Suprapubic skin (tissue), 4 donors: ENCODE data around the gene CHD3. TPM values are rescaled to one million over a fixed set of nuclear protein-coding genes. Genes with fewer than 3 reads are reported as not detected.

ENCODE experiments used
- DNase-seq, 2 donors: peaks; one replicate each; pipeline ENCODE4 v3.0.0-alpha.2; 2019; ENCODE audit warnings: low spot score in 2 of 2
- H3K27ac ChIP-seq: fragments of 200-600 bp; sonication (generic); one replicate; pipeline ENCODE4 v1.5.1; 2019
- H3K27me3 ChIP-seq: fragments of 200-600 bp; sonication (generic); one replicate; pipeline ENCODE4 v1.5.1; 2019
- H3K36me3 ChIP-seq: fragments of 200-600 bp; sonication (generic); one replicate; pipeline ENCODE4 v1.5.1; 2019
- H3K4me1 ChIP-seq: fragments of 200-600 bp; sonication (generic); one replicate; pipeline ENCODE4 v1.5.1; 2019
- H3K4me3 ChIP-seq: fragments of 200-600 bp; sonication (generic); one replicate; pipeline ENCODE4 v1.5.1; 2019; ENCODE audit warnings: mild to moderate bottlenecking
- H3K9me3 ChIP-seq: fragments of 200-600 bp; sonication (generic); one replicate; pipeline ENCODE4 v1.5.1; 2019
- CTCF ChIP-seq, 2 donors: fragments of 200-600 bp in 1 of 2; fragments of 450-650 bp in 1 of 2; sonication (generic) in 1 of 2; IDR thresholded peaks; one replicate each; pipeline ENCODE4 v1.5.1; 2016 to 2019; ENCODE audit warnings: antibody characterized with exemption in 2 of 2, mild to moderate bottlenecking in 1 of 2, moderate library complexity in 1 of 2
- EP300 ChIP-seq: sonication (generic); formaldehyde crosslinking; IDR thresholded peaks from one replicate; pipeline ENCODE4 v1.6.1; 2017; ENCODE audit warnings: antibody characterized with exemption
- POLR2A ChIP-seq, 2 donors: fragments of 450-650 bp; IDR thresholded peaks; one replicate each; pipeline ENCODE4 v1.6.1; 2017; ENCODE audit warnings: antibody characterized with exemption in 2 of 2, mild to moderate bottlenecking in 2 of 2, moderate library complexity in 2 of 2
- POLR2AphosphoS5 ChIP-seq, 3 donors: sonication (generic); formaldehyde crosslinking; IDR thresholded peaks; one replicate each; pipeline ENCODE4 v1.6.1; 2017; ENCODE audit warnings: antibody characterized with exemption in 3 of 3
- WGBS: methylation state at CpG from one replicate; pipeline ENCODE4 v1.1.5; 2018; 5-methylcytosine and 5-hydroxymethylcytosine counted together
- total RNA-seq, 4 donors: library from RNA; depleted of rRNA; stranded (reverse); fragments of >200 nt; gene quantifications; one replicate each; pipeline ENCODE4 v1.1.0, GENCODE V29; 2016

CHD3 gene
- total RNA-seq, 4 donors from 2014 or later, result 42.1 to 76.0 (median 67.7) TPM

DNA sequence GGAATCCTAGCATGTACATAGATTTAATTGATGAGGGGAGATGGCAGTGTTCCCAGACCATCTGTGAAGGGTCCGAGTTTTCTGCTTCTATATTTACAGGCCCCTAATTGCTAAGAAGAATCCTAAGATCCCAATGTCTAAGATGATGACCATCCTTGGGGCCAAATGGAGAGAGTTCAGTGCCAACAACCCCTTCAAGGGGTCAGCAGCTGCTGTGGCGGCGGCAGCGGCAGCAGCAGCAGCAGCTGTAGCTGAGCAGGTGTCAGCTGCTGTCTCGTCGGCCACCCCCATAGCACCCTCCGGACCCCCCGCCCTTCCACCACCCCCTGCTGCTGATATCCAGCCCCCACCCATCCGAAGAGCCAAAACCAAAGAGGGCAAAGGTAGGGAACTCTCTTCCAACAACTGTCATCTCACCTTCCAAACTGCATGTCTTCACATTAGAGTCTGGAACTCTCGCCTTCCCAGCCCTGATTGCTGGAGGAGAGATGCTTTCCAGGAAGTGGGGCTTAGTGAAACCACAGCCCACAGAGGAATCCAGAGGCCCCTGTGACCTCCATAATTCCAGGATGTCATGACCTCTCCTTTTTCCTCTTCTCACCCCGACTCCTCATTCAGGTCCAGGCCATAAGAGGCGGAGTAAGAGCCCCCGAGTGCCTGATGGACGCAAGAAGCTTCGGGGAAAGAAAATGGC is 4.7 kb downstream of the CHD3 start:
- Histone ChIP-seq H3K9me3 (no peaks in the 10 kb centered on the region), H3K27ac (no peak overlapping the region), H3K36me3 (peaks cover 63% of the 10 kb centered on the region), H3K27me3 (no peaks in the 10 kb centered on the region), H3K4me1 (peaks cover 23% of the 10 kb centered on the region), H3K4me3 (no peak overlapping the region)
- WGBS, result 87% methylated on average over 11 of the region's 15 CpGs
- TF ChIP-seq POLR2AphosphoS5 (IDR thresholded peaks at IDR 0.05) (no peak), EP300 (no peak), CTCF (IDR thresholded peaks at IDR 0.05) (no peak), POLR2A (IDR thresholded peaks at IDR 0.05) (no peak)
- DNase-seq, result no peak

DNA sequence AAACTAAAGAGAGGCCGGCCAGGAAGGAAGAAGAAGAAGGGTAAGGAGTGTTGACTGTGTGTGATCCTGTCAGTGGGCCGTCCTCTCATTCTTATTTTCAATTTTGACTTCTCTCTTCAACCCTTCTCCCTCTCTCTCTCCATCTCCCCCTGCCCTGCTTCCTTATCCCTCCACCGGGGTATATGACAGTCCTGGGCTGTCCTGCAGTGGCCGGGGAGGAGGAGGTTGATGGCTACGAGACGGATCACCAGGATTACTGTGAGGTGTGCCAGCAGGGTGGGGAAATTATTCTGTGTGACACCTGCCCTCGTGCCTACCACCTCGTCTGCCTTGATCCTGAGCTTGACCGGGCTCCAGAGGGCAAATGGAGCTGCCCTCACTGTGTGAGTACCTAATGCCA is 5.6 kb downstream of the CHD3 start:
- TF ChIP-seq POLR2AphosphoS5 (IDR thresholded peaks at IDR 0.05), result no peak
- no peak for TF ChIP-seq CTCF (IDR thresholded peaks at IDR 0.05)
- TF ChIP-seq POLR2A (IDR thresholded peaks at IDR 0.05), result no peak
- H3K4me1 ChIP-seq, result peaks cover 14% of the 10 kb centered on the region
- H3K27me3 ChIP-seq, result no peaks in the 10 kb centered on the region
- peak in 1 of 2 donors; percentile 67 for DNase-seq
- peaks cover 72% of the 10 kb centered on the region for H3K36me3 ChIP-seq
- no peak overlapping the region for H3K4me3 ChIP-seq
- H3K27ac ChIP-seq, result no peak overlapping the region
- no peaks in the 10 kb centered on the region for H3K9me3 ChIP-seq
- WGBS, result 93% methylated on average over 9 of the region's 9 CpGs

GRCh38 chr17:7894866-7895265 is 6.3 kb downstream of the CHD3 start:
- no peak for DNase-seq
- WGBS, result 85% methylated on average over 8 of the region's 8 CpGs
- TF ChIP-seq POLR2A (IDR thresholded peaks at IDR 0.05) (no peak), POLR2AphosphoS5 (IDR thresholded peaks at IDR 0.05) (no peak), CTCF (IDR thresholded peaks at IDR 0.05) (no peak), EP300 (no peak)
- Histone ChIP-seq H3K9me3 (no peaks in the 10 kb centered on the region), H3K4me1 (peaks cover 8% of the 10 kb centered on the region), H3K36me3 (peaks cover 78% of the 10 kb centered on the region), H3K4me3 (no peak overlapping the region), H3K27me3 (no peaks in the 10 kb centered on the region), H3K27ac (no peak overlapping the region)

GRCh38 chr17:7897090-7897489 is 8.5 kb downstream of the CHD3 start:
- WGBS, result 90% methylated on average over 13 of the region's 13 CpGs
- H3K36me3 ChIP-seq, result peaks cover 83% of the 10 kb centered on the region

More at GRCh38 chr17:7897090-7897489, 8.5 kb downstream of the CHD3 start:
- peaks cover 4% of the 10 kb centered on the region for H3K4me1 ChIP-seq
- TF ChIP-seq POLR2AphosphoS5 (IDR thresholded peaks at IDR 0.05) (no peak), EP300 (no peak), POLR2A (IDR thresholded peaks at IDR 0.05) (no peak), CTCF (IDR thresholded peaks at IDR 0.05) (no peak)
- no peak overlapping the region for H3K4me3 ChIP-seq
- no peak for DNase-seq
- no peak overlapping the region for H3K27ac ChIP-seq
- H3K27me3 ChIP-seq, result no peaks in the 10 kb centered on the region
- no peaks in the 10 kb centered on the region for H3K9me3 ChIP-seq
